Testis (tissue), 2 donors: Measurements from ENCODE around the gene CD4.

ENCODE experiments used
- CTCF ChIP-seq, 3 experiments: fragments of 450-650 bp in 2 of 3; fragments of 200-600 bp in 1 of 3; sonication (generic) in 1 of 3; IDR thresholded peaks; one replicate each; pipeline ENCODE4 v1.5.1; 2016 to 2019; ENCODE audit warnings: antibody characterized with exemption in 3 of 3, mild to moderate bottlenecking in 2 of 3, moderate library complexity in 1 of 3
- POLR2A ChIP-seq: fragments of 450-650 bp; IDR thresholded peaks from one replicate; pipeline ENCODE4 v1.6.1; 2017; ENCODE audit warnings: antibody characterized with exemption, mild to moderate bottlenecking, moderate library complexity

GRCh38 chr12:6863033-6863432 is 73.7 kb downstream of the CD4 start:
- TF ChIP-seq CTCF (IDR thresholded peaks at IDR 0.05) (no peak), POLR2A (no peak)
